ENCODE measurements around the gene SF3A2. TPM values are rescaled to one million over a fixed set of nuclear protein-coding genes. Genes with fewer than 3 reads are reported as not detected.

SF3A2 gene
- total RNA-seq, 1 donor from 2014 or later: 142 TPM

GRCh38 chr19:2191456-2192310, 44.9 kb upstream of the SF3A2 start:
- DNase-seq (ENCODE audit: low spot score in 2 of 2, unreplicated experiment in 2 of 2): no peak
- H3K4me3 Mint-ChIP-seq: no peak overlapping the region
- no peaks in the 10 kb centered on the region for H3K9me3 Mint-ChIP-seq
- H3K36me3 Mint-ChIP-seq: peaks cover 17% of the 10 kb centered on the region
- no peak overlapping the region for H3K27ac Mint-ChIP-seq
- H3K4me1 Mint-ChIP-seq: peaks cover 10% of the 10 kb centered on the region
- TF ChIP-seq, protein P1, sequence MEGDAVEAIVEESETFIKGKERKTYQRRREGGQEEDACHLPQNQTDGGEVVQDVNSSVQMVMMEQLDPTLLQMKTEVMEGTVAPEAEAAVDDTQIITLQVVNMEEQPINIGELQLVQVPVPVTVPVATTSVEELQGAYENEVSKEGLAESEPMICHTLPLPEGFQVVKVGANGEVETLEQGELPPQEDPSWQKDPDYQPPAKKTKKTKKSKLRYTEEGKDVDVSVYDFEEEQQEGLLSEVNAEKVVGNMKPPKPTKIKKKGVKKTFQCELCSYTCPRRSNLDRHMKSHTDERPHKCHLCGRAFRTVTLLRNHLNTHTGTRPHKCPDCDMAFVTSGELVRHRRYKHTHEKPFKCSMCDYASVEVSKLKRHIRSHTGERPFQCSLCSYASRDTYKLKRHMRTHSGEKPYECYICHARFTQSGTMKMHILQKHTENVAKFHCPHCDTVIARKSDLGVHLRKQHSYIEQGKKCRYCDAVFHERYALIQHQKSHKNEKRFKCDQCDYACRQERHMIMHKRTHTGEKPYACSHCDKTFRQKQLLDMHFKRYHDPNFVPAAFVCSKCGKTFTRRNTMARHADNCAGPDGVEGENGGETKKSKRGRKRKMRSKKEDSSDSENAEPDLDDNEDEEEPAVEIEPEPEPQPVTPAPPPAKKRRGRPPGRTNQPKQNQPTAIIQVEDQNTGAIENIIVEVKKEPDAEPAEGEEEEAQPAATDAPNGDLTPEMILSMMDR (IDR thresholded peaks at IDR 0.05; ENCODE audit: unreplicated experiment): no peak
- no peaks in the 10 kb centered on the region for H3K27me3 Mint-ChIP-seq (ENCODE audit: low read depth)

- Mint-ChIP-seq H3K36me3 (peaks cover 17% of the 10 kb centered on the region), H3K4me1 (peaks cover 2% of the 10 kb centered on the region), H3K4me3 (no peak overlapping the region), H3K27ac (no peak overlapping the region), H3K27me3 (ENCODE audit: low read depth) (no peaks in the 10 kb centered on the region), H3K9me3 (no peaks in the 10 kb centered on the region)
- TF ChIP-seq, protein P1 (IDR thresholded peaks at IDR 0.05; ENCODE audit: unreplicated experiment): no peak
- no peak for DNase-seq (ENCODE audit: low spot score in 2 of 2, unreplicated experiment in 2 of 2)
These were observed 43.8 kb upstream of the SF3A2 start for GRCh38 chr19:2192862-2193261.

DNA sequence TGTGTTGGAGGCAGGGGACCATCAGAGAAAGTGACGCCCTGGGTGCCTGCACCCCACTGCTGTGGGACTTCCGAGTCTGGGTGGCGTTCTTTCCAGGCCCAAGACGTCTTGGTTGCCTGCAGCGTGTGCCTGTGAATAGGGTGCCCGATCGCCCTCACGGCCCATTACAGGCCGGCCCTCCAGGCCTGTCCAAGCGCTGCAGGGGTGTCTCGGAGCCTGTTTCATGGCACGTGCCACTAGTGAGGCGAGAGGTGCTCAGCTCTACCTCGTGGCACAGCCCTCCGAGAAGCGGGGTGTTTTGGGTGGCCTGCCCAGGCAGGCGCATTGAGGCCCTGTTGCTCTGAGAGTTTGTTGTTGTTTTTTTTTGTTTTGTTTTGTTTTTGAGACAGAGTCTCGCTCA, 42.8 kb upstream of the SF3A2 start:
- Mint-ChIP-seq H3K4me1 (no peaks in the 10 kb centered on the region), H3K36me3 (peaks cover 17% of the 10 kb centered on the region), H3K27ac (no peak overlapping the region), H3K4me3 (no peak overlapping the region), H3K9me3 (no peaks in the 10 kb centered on the region), H3K27me3 (ENCODE audit: low read depth) (no peaks in the 10 kb centered on the region)
- DNase-seq (ENCODE audit: low spot score in 2 of 2, unreplicated experiment in 2 of 2): no peak
- TF ChIP-seq, protein P1 (IDR thresholded peaks at IDR 0.05; ENCODE audit: unreplicated experiment): no peak

- Mint-ChIP-seq H3K4me3 (no peak overlapping the region), H3K27ac (no peak overlapping the region), H3K9me3 (no peaks in the 10 kb centered on the region), H3K4me1 (no peaks in the 10 kb centered on the region), H3K36me3 (peaks cover 17% of the 10 kb centered on the region), H3K27me3 (ENCODE audit: low read depth) (no peaks in the 10 kb centered on the region)
- TF ChIP-seq, protein P1 (IDR thresholded peaks at IDR 0.05; ENCODE audit: unreplicated experiment): no peak
- no peak for DNase-seq (ENCODE audit: low spot score in 2 of 2, unreplicated experiment in 2 of 2)
These were observed 42.0 kb upstream of the SF3A2 start for GRCh38 chr19:2194513-2195078.

GRCh38 chr19:2195361-2195760, 41.3 kb upstream of the SF3A2 start:
- DNase-seq (ENCODE audit: low spot score in 2 of 2, unreplicated experiment in 2 of 2): no peak
- H3K4me1 Mint-ChIP-seq: no peaks in the 10 kb centered on the region
- TF ChIP-seq, protein P1 (IDR thresholded peaks at IDR 0.05; ENCODE audit: unreplicated experiment): no peak
- H3K27ac Mint-ChIP-seq: no peak overlapping the region
- no peaks in the 10 kb centered on the region for H3K9me3 Mint-ChIP-seq
- H3K36me3 Mint-ChIP-seq: peaks cover 17% of the 10 kb centered on the region
- H3K27me3 Mint-ChIP-seq (ENCODE audit: low read depth): no peaks in the 10 kb centered on the region
- H3K4me3 Mint-ChIP-seq: no peak overlapping the region

All from mesothelial cell of epicardium (in vitro differentiated cells).